BJ (cell line): Measurements from ENCODE around the gene LTB. TPM values are rescaled to one million over a fixed set of nuclear protein-coding genes. Genes with fewer than 3 reads are reported as not detected.

Experiments
- CTCF ChIA-PET: fragments of 350-600 bp; formaldehyde crosslinking; extraction: SDS; loops from one replicate; lab custom pipeline; 2021; ENCODE audit warnings: antibody characterized with exemption, inconsistent platforms; lab: Yijun Ruan, JAX
- POLR2A ChIA-PET: fragments of 300-600 bp; sonication (Branson Sonifier 250); formaldehyde crosslinking; extraction: SDS; loops from one replicate; lab custom pipeline; 2021; ENCODE audit warnings: antibody characterized with exemption; lab: Charles Lee
- DNase-seq: peaks from one replicate; pipeline ENCODE4 v3.0.0-alpha.2; 2011; ENCODE audit warnings: low read depth
- H3K27me3 ChIP-seq: 2 replicates; pipeline ENCODE4 v1.6.0; 2011; ENCODE audit warnings: low read length; ENCODE audit not compliant: control insufficient read depth, insufficient read depth
- H3K36me3 ChIP-seq: 2 replicates; pipeline ENCODE4 v1.5.1; 2011; ENCODE audit warnings: low read length; ENCODE audit not compliant: control insufficient read depth, insufficient read depth
- H3K4me3 ChIP-seq: 2 replicates; pipeline ENCODE4 v1.5.1; 2011; ENCODE audit warnings: low read depth, mild to moderate bottlenecking, control low read depth, low read length
- polyA plus RNA-seq: library from polyadenylated mRNA; depleted of rRNA; stranded (reverse); fragments of >200 nt; gene quantifications from 2 replicates; pipeline ENCODE4 v1.2.3, GENCODE V29; 2011
- TF ChIP-seq, protein P1 (sequence below): IDR thresholded peaks from 2 replicates; pipeline ENCODE4 v1.5.1; 2011; ENCODE audit warnings: low read depth, mild to moderate bottlenecking, control low read depth, inconsistent platforms, low read length, moderate library complexity; ENCODE audit not compliant: insufficient read depth

LTB gene
- polyA plus RNA-seq, 1 experiment = not detected

DNA sequence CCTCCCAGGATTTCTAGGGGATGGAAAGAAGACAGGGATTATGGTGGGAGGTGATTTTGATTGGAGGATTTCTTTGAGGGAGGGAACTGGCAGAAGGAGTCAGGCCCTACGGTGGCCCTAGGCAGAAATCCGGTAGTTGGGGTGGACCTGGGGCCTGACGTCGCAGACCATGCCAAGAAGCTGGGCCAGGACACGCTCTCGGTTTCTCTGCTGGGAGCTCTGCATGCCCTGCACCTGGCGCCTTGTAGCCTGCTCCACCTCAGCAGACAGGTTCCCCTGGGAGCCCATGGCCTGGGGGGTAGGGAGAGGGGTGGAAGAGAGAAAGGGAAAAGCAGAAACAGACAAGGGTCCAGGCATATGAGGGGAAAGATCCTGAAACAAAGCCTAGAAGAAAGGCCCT, 36.9 kb downstream of the LTB start:
- POLR2A ChIA-PET = no interaction called here
- H3K36me3 ChIP-seq = no peaks in the 10 kb centered on the region
- H3K4me3 ChIP-seq = no peak overlapping the region
- TF ChIP-seq, protein P1, sequence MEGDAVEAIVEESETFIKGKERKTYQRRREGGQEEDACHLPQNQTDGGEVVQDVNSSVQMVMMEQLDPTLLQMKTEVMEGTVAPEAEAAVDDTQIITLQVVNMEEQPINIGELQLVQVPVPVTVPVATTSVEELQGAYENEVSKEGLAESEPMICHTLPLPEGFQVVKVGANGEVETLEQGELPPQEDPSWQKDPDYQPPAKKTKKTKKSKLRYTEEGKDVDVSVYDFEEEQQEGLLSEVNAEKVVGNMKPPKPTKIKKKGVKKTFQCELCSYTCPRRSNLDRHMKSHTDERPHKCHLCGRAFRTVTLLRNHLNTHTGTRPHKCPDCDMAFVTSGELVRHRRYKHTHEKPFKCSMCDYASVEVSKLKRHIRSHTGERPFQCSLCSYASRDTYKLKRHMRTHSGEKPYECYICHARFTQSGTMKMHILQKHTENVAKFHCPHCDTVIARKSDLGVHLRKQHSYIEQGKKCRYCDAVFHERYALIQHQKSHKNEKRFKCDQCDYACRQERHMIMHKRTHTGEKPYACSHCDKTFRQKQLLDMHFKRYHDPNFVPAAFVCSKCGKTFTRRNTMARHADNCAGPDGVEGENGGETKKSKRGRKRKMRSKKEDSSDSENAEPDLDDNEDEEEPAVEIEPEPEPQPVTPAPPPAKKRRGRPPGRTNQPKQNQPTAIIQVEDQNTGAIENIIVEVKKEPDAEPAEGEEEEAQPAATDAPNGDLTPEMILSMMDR = no peak
- no peaks in the 10 kb centered on the region for H3K27me3 ChIP-seq
- DNase-seq = no peak
- CTCF ChIA-PET = interaction anchor here (1.0 to 17.0 kb wide), 5 partner anchors 23 to 108 kb away, joined by 3 to 433 read pairs (median 4); partner anchors contain the start of genes LST1, LTB and NCR3

GRCh38 chr6:31544676-31545075, 37.5 kb downstream of the LTB start:
- Histone ChIP-seq H3K4me3 (no peak overlapping the region), H3K36me3 (peaks cover 3% of the 10 kb centered on the region), H3K27me3 (no peaks in the 10 kb centered on the region)
- ChIA-PET CTCF (interaction anchor here (1.7 to 17.0 kb wide), 3 partner anchors 24 to 53 kb away, joined by 3 to 433 read pairs (median 156); partner anchors contain the start of genes LST1, LTB and NCR3), POLR2A (no interaction called here)
- no peak for DNase-seq
- TF ChIP-seq, protein P1 = no peak

GRCh38 chr6:31543639-31544038, 38.6 kb downstream of the LTB start:
- POLR2A ChIA-PET = no interaction called here
- DNase-seq = no peak

DNA sequence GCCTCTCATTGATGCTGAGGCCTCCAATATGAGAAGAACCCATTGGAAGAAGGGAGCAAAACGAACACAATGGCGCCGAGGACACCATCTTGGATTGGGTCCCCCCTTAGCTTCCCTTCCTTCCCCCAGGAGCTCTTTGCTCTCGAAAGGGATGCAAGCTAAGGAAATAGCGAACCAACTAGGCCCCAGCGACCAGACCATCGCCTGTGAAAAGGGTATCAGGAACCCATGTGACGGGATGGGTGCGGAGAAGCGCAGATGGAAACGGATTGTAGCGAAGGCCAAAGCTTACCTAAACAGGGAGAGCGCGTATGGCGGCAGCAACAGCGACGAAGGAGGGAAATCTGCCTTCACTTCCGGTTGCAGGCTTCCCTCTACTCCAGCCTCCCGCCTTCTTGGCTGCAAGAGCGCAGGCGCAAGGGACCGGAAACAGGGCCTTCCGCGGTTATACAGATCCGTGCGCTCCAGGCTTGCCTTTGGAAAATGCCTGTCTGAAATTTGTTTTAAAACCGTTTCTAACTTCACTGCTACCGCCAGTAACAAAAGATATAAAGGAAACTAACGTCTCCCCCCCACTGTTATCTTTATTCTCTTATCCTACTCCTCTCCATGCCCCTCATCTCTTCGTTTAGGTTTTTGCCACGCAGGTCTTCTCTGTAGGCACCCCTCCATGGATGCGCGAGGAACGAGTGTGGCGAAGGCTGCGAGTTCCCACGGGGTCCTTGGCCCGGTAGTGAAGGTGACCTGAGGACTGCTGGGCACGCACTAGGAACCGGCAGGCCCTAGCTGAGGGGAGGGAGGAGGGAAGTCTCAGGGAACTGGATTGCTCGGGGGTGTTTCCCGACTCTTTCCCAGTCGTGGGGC, 40.3 kb downstream of the LTB start, which contains the start of gene DDX39B:
DDX39B (minus strand) TSS at position 346 of the 864 bp plus-strand sequence. CDS start 1,471 bp downstream, outside the sequence.
- peak; percentile 85 for DNase-seq
- H3K36me3 ChIP-seq = peaks cover 13% of the 10 kb centered on the region
- H3K4me3 ChIP-seq = peak within 1 kb of the TSS; percentile 67
- ChIA-PET POLR2A (interaction anchor here (0.8 kb wide), 1 partner anchor 10 kb away, joined by 4 read pairs; no protein-coding TSS in a partner anchor), CTCF (interaction anchor here (0.7 to 17.0 kb wide), 9 partner anchors 9 to 135 kb away, joined by 3 to 433 read pairs (median 4); partner anchors contain the start of genes GPANK1 and NCR3)
- H3K27me3 ChIP-seq = no peaks in the 10 kb centered on the region
- TF ChIP-seq, protein P1 = no peak

More at GRCh38 chr6:31543639-31544038, 38.6 kb downstream of the LTB start:
- CTCF ChIA-PET = interaction anchor here (1.3 to 17.0 kb wide), 2 partner anchors 39 to 54 kb away, joined by 3 to 433 read pairs; partner anchors contain the start of genes LTB and NCR3
- TF ChIP-seq, protein P1 = no peak
- peaks cover 7% of the 10 kb centered on the region for H3K36me3 ChIP-seq
- no peak overlapping the region for H3K4me3 ChIP-seq
- H3K27me3 ChIP-seq = no peaks in the 10 kb centered on the region
